ENCODE measurements around the gene SOX12.
"Not testable (repeated sequence)": the region's sequence is repeated elsewhere in the genome, so short reads cannot be mapped to it uniquely, and the experiment has no call there.

Gene SOX12

DNA sequence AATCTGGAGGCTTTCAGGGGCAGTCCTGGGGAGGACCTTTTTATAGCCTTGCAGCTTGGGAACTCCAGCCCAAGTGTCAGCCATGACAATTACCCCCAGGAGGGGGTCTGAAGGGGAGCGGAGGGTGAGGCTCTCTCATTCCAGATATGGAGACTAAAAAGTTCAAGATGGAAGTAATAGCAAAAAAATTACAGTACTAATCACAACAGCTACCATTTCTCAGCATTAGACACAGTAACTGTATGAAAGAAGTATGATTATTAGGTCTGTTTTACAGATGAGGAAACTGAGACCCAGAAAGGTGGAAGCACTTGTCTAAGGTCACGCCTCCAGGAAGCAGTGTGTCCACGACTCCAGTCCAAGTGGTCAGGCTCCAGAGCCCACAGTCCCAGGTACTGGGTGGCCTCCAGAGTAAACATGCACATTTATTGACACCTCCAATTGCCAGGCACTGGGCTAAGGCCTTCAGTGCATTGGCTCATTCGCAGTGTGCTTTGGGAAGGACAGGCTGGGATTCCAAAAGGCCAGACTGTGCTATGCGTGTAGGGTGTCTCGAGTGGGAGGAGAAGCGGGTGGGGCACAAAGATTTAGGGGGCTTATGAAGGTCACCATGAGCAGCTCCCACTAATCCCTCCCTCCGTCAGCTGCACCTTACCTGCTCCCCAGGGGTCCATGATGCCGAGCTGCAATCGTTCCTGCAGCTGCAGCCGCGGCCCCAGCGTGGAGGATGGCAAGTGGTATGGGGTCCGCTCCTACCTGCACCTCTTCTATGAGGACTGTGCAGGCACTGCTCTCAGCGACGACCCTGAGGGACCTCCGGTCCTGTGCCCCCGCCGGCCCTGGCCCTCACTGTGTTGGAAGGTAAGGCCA lies 23.9 kb downstream of the SOX12 start:
- TF ChIP-seq, protein P1, sequence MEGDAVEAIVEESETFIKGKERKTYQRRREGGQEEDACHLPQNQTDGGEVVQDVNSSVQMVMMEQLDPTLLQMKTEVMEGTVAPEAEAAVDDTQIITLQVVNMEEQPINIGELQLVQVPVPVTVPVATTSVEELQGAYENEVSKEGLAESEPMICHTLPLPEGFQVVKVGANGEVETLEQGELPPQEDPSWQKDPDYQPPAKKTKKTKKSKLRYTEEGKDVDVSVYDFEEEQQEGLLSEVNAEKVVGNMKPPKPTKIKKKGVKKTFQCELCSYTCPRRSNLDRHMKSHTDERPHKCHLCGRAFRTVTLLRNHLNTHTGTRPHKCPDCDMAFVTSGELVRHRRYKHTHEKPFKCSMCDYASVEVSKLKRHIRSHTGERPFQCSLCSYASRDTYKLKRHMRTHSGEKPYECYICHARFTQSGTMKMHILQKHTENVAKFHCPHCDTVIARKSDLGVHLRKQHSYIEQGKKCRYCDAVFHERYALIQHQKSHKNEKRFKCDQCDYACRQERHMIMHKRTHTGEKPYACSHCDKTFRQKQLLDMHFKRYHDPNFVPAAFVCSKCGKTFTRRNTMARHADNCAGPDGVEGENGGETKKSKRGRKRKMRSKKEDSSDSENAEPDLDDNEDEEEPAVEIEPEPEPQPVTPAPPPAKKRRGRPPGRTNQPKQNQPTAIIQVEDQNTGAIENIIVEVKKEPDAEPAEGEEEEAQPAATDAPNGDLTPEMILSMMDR (IDR thresholded peaks at IDR 0.05; ENCODE audit: low read depth, low read length) = no peak
- no peak for DNase-seq (ENCODE audit: extremely low read depth, low read depth)

DNA sequence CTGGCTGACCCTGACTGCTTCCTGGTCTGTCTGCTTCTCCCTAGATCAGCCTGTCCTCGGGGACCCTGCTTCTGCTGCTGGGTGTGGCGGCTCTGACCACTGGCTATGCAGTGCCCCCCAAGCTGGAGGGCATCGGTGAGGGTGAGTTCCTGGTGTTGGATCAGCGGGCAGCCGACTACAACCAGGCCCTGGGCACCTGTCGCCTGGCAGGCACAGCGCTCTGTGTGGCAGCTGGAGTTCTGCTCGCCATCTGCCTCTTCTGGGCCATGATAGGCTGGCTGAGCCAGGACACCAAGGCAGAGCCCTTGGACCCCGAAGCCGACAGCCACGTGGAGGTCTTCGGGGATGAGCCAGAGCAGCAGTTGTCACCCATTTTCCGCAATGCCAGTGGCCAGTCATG lies 27.8 kb downstream of the SOX12 start:
- no peak for DNase-seq (ENCODE audit: extremely low read depth, low read depth)
- TF ChIP-seq, protein P1 (IDR thresholded peaks at IDR 0.05; ENCODE audit: low read depth, low read length) = no peak

DNA sequence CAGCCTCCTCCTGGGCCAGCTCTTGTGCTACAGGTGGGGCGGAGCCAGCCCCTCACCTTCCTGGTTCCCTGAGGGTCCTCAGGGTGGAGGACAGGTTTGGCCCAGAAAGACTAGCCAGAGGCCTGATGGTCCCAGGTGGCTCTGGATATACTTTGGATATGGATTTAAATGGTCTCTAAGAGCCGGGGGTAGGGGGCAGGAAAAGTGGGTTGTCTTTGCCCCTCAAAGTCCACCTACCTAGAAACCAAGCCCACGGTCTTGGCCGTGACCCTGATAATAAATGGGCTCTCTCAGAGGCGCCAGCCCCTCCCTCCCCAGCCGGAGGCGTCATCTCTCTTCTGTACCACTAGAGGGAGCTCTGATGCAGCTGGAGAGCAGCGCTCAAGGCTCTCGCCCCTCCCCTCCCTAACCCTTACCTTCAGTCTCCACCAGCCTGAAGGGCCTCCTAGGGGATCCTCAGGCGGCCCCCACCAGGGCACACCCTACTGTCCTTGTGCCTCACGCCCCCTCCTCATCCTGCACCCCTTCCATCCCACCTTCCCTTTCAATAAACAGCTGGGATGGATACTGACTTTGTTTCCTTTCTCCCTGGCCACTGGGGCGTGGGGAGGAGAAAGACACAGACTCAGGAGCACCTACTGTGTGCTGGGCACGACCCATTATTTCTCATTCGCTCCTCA lies 29.1 kb downstream of the SOX12 start:
- TF ChIP-seq, protein P1 (IDR thresholded peaks at IDR 0.05; ENCODE audit: low read depth, low read length) = peak; percentile 90
- DNase-seq (ENCODE audit: extremely low read depth, low read depth) = no peak

DNA sequence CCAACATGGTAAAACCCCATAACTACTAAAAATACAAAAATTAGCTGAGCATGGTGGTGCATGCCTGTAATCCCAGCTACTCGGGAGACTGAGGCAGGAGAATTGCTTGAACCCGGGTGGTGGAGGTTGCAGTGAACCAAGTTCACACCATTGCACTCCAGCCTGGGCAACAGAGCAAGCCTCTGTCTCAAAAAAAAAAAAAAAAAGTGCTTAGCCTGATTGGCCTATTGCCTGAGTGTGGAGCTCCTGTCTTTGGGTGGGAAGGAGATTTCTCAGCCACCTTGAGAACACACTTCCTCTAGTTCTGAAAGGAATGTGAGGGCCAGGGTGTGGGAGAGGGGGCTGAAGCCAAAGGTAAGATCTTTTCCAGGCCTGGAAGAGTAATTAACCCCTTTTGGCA lies 30.8 kb downstream of the SOX12 start:
- DNase-seq (ENCODE audit: extremely low read depth, low read depth) = not testable (repeated sequence)

DNA sequence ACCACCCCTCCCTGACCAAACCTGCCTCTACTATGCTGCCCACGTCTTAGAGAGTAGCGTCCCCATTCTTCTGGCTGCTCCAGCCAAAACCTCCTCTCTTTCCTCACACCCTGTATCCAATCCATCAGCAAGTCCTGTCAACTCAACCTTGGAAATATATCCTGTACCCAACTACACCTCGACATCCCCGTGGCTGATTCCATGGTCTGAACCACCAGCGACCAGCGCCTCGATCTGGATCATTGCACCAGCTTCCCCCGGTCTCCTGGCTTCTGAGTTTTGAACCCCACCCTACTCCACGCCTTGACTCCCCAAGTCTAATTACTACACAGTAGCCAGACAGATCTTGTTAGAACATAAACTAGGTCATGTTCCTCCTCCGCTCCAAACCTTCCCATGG lies 31.4 kb downstream of the SOX12 start:
- TF ChIP-seq, protein P1 (IDR thresholded peaks at IDR 0.05; ENCODE audit: low read depth, low read length) = no peak

DNA sequence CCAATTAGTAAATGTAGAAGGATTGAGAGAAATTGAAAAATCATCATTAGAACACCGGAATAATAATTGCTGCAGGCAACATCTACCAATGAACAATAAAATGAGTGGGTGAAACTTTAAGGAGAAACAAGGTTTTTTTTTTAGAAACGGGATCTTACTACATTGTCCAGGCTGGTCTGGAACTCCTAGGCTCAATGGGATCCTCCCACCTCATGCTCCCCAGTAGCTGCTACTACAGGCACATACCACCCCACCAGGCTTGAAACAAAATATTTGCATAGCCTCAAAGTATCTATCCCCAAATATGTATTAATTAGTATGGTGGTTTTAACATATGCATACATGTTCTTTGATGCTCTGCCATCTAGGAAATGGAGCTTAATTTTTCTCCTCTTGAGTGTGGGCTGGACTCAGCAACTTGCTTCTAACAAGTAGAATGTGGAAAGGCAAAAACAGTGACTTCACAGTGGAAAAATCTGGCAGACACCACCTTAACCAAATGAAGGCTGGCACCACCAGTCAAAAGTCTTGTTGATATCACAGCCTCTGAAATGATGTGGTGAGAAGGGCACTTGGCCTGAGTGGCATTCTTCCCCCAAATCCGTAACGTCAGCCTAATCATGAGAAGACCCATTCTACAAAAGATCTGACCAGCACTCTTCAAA lies 33.7 kb downstream of the SOX12 start:
- DNase-seq (ENCODE audit: extremely low read depth, low read depth) = no peak

More for the DNA sequence above, 31.4 kb downstream of the SOX12 start:
- DNase-seq (ENCODE audit: extremely low read depth, low read depth) = no peak

DNA sequence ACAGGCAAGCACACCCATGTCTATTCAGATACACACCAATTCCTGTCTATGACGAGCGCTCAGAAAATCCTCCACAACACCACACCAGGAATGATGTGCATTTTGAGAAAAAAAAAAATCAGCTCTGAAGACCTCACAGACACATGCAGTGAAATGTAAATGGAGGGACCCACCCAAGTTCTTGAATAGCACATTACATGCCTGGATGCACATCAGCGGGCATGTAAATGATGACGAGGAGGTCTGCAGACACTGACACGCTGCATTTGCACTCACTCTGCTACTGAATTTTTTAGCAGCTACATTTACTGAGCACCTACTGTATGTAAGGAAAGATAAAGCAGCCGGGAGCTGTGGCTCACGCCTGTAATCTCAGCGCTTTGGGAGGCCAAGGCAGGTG lies 36.2 kb downstream of the SOX12 start:
- TF ChIP-seq, protein P1 (IDR thresholded peaks at IDR 0.05; ENCODE audit: low read depth, low read length) = no peak
- DNase-seq (ENCODE audit: extremely low read depth, low read depth) = no peak

More for the DNA sequence above, 33.7 kb downstream of the SOX12 start:
- TF ChIP-seq, protein P1 (IDR thresholded peaks at IDR 0.05; ENCODE audit: low read depth, low read length) = no peak
